Heart left ventricle (tissue), 13 donors: ENCODE measurements around the gene ASPSCR1.

ENCODE experiments used
- POLR2A ChIP-seq, 2 donors: fragments of 450-650 bp; IDR thresholded peaks; one replicate each; pipeline ENCODE4 v1.6.1; 2017; ENCODE audit warnings: antibody characterized with exemption in 2 of 2, mild to moderate bottlenecking in 2 of 2, moderate library complexity in 2 of 2
- TF ChIP-seq, protein P1 (sequence below), 12 donors: fragments of 200-600 bp; sonication (generic) in 4 of 12; IDR thresholded peaks; one replicate each; pipeline versions ENCODE4 v1.5.0 to v1.8.0; 2018 to 2022; ENCODE audit warnings: antibody characterized with exemption in 12 of 12, mild to moderate bottlenecking in 5 of 12
- donor health status: ischemic (EF 13 %, LVEDD 7.1; RV severe dilation, severe dysfunction).
- donor health status: DM: no; HTN: yes; CAD: no.
- donor health status: DM: no; HTN: no; CAD: no.
- donor health status: ischemic (EF 25% LVEDD 6.9; RV normal size, moderate dysfunction).
- donor health status: ischemic (EF 25% LVEDD 5.7; RV mildly dilated, moderate dysfunction).
- donor health status: ischemic (EF 35%, LVEDD 5.7; RV mildly dilated, moderate dysfunction).
- donor health status: nonischemic (EF 11% LVEDD 7.7; RV severe dilation, severe dysfunction).
- donor health status: DM: yes; HTN: yes; CAD: no.
- donor health status: PGD.
- donor health status: ischemic (EF 29% LVEDD 5.4; RV normal size, mild dysfunction).
- donor health status: nonischemic (EF 23%, LVEDD 6.1; RV moderate dilation, normal function).

DNA sequence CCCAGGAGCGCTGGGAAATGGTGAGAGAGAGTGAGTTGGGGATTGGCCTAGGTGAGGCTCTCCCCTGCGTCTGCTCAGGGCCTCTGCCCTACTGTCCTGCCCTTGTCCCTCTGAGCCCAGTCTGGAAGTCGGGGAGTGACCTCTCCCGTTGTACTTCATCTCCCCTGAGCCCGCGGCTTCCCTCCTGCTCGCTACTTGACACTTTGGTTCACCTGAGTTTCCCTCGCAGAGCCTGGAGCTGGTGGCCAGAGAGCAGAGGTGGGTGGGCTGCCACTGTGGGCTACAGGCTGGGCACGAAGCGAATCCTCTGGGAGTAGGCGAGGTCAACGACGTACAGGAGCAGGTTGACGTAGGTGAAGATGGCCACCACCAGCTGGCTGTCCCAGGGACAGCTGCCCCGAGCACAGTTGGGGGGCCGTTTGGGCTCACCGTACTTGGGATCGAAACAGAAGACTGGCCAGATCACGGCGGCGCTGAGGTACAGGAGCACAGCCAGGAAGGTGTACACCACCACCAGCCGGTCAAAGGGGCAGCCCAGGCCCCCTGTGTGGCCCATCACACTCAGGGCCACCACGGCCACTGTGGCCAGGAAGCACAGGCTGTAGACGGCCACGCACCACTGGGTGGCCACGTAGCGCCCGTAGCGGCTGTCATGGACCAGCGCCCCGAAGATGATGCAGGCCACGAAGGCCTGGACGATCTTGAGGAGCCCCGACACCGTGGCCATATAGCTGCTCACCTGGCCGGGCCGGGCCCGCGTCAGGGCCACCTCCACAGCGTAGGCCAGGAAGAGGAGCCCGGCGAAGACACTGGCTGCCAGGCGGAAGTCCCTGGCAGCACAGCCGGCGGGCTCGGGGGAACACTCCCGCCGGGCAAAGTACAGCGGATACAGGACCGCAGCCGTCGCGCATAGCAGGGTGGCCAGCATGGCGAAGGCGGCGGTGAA, 36.6 kb upstream of the ASPSCR1 start:
- TF ChIP-seq, protein P1, sequence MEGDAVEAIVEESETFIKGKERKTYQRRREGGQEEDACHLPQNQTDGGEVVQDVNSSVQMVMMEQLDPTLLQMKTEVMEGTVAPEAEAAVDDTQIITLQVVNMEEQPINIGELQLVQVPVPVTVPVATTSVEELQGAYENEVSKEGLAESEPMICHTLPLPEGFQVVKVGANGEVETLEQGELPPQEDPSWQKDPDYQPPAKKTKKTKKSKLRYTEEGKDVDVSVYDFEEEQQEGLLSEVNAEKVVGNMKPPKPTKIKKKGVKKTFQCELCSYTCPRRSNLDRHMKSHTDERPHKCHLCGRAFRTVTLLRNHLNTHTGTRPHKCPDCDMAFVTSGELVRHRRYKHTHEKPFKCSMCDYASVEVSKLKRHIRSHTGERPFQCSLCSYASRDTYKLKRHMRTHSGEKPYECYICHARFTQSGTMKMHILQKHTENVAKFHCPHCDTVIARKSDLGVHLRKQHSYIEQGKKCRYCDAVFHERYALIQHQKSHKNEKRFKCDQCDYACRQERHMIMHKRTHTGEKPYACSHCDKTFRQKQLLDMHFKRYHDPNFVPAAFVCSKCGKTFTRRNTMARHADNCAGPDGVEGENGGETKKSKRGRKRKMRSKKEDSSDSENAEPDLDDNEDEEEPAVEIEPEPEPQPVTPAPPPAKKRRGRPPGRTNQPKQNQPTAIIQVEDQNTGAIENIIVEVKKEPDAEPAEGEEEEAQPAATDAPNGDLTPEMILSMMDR (IDR thresholded peaks at IDR 0.05), result no peak
- TF ChIP-seq POLR2A (IDR thresholded peaks at IDR 0.05), result no peak
